GM19025 (cell line): ENCODE measurements around the gene DYSF.

Experiments used
- ATAC-seq: cut with Tn5 transposase; IDR thresholded peaks from one replicate; pipeline ENCODE4 v1.9.1; 2021; ENCODE audit warnings: mild to moderate bottlenecking, low read depth, moderate library complexity; ENCODE audit not compliant: unreplicated experiment

DYSF gene

DNA sequence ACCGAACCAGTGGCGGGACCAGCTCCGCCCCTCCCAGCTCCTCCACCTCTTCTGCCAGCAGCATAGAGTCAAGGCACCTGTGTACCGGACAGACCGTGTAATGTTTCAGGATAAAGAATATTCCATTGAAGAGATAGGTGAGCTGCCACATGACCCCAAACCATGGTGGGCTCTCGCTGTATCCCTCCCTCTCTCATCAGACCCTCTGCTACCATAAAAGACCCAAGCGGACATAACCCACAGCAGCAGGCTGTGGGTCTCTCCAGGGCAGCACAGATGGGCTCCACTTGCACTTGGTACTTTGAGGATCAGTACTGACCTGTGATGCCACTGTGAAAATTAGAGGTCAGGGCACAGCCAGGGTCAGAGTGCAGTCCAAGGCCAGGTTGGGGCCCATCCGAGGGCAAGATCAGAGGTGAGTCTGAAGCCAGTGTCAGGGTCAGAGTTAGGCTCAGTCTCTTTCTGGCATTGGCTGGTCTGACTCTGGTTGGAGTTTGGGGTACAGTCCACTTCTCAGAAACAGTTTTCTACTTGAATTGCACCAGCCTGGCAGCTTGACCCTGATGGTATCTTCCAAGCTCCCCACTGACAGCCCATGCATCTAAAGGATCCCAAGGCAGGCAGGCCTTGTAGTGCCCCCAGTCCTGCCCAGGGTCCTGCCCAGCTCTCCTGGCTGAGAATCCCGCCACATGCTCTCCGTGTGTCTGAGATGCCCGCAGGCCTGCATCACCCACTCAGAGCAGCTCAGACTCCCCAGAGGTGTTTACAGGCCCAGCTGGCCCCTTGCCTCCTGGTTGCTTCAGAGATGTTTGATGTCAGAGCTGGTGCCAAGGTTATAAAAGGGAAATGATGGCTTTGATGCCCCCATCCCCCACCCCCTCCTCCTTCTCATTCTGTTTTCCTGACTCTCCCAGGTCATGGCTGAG is 212.1 kb downstream of the DYSF start:
- no peak for ATAC-seq

DNA sequence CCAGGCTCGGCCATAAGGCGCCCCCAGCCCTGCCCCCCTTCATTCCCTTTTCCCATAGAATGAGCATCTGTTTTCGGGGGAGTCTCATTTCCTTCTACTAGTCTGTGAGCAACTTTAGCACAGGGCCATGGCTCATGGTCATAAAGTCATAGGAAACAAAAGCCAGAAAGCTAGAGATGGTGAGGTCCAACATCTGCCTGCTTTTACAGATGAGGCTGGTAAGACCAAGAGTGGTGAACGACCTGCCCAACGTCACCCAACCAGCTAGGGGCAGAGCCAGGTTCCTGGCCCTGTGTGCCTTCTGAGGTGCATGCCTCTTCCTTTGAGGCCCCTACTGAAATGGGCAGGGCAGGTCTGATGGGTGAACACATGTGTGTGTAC is 212.7 kb downstream of the DYSF start:
- ATAC-seq: no peak

DNA sequence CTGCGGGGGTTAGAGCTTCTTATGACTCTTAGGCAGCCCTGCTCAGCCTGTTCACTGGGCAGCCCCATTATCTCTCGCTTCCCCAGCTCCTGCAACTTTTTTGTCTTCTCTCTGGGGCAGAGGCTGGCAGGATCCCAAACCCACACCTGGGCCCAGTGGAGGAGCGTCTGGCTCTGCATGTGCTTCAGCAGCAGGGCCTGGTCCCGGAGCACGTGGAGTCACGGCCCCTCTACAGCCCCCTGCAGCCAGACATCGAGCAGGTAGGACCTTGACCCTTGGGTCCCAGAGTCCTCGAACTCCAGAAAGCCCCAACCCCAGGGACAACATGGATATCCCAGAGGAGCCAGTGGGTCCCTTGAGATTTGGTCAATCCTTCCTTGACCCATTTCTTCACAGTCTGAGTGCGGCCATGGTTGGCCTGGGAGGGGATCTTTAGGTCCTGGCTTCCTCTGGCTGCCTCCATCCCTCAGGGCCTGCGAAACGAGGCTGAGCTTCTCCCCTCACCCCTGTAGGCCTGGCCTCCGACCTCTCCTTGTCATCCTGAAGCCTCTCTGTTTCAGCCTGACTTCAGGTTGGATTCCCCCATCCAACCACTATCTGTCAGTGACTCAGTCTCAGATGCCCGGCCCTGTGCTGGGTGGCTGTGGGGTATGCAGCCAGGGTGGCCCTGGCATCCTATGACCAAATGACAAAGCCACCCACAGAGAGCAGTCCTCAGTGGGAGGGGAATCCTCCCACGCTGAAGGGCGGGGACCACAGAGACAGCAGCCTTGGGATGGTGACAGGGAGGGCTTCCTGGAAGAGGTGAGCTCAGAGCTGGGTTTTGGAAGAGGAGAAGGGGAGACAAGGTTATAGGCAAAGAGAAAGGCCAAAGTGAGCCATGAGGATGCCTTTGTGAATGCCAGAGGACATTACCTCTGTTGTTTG is 214.2 kb downstream of the DYSF start:
- no peak for ATAC-seq

DNA sequence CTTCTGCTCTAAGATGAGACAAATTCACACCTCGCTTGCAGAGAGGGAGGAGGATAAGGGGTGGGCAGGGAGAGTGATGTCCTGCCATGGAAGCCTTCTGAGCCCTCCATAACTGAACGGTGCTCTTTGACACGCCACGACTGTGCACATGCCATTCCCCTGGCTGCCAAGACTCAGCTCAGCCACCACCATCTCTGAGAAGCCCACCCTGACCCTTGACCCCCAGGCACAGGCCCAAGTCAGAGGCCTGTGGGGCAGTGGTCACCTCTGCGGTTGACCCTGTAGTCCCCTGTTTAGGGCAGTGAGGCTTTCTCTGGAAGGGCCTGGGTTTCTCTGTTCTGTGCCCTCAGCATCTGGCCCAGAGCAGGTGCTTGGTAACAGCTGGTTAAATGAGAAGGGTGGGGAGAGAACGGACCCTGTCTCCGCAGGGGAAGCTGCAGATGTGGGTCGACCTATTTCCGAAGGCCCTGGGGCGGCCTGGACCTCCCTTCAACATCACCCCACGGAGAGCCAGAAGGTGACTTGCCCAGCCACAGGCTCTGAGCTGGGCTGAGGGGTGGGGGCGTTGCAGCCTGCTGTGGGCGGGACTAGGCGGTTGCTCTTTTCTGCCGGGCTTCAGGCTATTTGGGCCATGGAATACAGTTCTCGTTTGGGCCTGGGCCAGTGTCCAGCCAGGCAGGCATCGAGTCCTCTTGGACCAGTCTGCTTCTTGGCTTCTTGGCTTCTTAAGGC is 215.1 kb downstream of the DYSF start:
- ATAC-seq: no peak

DNA sequence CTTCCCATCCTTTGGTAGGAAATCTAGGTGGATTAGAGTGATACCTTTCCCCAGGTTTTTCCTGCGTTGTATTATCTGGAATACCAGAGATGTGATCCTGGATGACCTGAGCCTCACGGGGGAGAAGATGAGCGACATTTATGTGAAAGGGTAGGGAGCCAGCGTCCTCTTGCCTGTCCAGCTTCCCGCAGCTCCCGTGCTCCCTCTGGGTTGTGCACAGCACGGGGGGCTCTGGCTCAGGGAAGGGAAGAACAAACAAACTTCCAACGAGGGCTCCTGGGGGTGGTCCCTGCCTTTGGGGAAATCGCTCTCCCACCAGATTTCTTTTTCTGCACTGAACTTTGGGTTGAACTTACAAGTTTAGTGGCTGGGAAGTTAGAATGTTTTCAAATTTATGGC is 215.7 kb downstream of the DYSF start:
- no peak for ATAC-seq

DNA sequence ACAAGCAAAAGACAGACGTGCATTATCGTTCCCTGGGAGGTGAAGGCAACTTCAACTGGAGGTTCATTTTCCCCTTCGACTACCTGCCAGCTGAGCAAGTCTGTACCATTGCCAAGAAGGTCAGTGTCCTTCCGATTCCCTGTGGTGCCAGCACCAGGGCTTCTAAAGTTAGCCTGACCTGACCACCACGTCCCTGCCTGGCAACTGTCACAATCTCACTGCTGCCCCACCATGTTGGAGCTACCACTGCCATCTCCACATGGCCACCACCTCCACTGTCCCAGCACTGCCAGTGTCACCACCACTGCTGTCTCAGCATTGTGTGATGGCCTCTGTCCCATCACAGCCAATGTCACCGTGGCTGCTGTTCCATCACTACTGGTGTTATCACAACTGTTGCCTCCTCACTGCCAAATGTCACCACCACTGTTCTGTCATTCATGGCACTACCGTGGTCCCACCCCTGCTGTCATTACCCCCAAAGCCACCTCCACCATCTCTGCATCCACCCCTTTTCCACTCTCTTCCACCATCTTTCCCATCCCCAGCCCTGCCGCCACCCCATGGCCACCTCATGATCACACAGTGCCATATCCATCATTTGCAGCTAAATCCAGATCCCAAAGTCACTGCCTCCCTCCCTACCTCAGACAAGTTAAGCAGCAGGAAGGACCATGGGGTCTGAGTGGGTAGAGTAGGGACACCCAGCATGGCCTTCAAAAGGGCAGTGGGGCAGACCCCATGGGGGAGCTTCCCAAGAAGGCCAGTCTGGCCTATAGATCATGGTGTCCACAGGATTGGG is 216.5 kb downstream of the DYSF start:
- no peak for ATAC-seq

DNA sequence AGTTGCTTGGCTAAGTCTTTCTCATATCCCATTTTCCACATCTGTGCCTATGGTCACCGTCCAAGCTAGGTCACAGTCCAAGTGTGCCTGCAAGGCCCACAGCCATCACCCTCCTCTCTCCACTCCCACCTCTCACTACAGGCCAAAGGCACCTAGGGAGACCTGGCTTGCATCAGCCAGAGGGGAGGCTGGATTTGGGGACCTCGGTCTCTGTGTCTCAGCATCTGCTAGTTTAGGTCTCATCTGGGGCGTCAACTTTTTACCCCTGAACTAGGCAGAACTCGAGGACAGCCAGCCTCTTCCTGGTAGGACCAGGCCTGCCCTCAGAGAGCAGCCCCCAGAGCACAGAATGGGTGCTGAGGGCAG is 217.1 kb downstream of the DYSF start:
- ATAC-seq: no peak

DNA sequence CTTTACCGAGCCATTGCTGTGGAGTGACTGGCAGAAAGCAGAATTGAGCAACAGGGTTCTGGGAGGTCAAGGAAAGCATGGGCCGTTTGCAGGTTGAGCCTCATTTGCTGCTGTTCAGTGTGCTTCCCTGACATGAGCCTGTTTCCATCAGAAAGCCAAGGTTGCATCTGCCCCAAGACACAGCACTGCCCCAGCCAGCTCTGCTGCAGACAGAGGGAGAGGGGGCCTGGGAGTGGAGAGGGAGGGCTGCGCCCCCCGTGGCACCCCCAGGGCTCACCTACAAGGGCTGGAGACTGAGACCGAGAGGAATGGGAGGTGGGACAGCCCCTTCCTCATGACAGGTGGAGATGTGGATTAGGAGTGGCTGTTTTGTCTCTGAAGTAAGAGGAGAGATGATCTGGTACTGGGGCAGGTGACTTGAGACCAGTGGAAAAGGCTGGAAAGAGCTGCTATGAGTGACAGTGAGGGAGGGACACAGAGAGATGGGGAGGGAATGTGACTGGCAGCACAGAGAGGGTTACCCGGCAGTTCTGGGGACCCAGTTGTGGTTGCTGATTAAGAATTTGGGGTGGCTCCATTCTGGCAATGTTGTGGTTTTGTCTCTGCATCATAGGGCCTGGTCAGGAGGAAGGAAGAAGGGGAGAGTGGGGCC is 218.0 kb downstream of the DYSF start:
- ATAC-seq: no peak

DNA sequence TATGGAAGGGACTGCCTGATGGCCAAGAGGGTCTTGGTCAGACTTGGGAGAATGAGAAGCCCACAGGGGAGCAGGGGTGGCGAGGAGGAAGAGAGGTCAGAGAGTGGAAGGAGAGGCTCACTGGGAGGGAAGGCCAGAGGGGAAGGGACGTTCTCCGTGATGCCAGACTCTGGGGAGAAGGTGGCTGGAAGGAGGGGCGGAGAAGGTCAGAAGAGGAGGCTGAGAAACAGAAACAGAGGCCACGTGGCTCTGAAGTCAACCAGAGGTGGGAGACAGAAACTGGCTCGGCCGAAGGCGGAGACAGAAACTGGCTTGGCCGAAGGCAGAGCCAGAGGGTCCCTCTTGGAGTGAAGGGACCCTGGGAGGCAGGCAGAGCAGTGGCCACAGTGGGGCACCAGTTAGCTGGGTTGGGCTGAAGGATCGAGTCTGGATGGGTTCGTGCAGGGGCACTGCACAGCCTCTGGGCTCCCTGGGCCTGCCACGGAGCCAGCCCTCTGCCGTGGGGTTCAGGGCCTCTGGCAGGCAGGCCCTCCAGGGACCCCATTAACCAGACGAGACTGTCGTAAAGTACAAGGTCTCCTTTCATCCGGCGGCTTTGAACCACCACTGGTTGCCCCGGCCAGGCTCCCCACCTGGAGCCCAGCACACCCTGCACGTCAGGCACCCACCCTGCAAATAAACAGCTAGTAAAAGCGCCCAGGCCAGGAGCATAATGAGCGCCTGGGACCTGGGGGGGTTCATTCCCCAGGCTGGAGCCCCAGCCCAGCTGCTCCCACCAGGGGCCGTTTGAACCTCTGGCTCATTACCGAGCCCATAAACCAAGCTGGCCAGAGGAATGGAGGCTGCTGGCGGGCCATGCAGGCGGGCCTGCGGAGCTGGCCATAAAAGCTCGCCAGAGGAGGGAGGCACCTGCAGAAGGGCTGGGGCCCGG is 218.8 kb downstream of the DYSF start:
- ATAC-seq: no peak

DNA sequence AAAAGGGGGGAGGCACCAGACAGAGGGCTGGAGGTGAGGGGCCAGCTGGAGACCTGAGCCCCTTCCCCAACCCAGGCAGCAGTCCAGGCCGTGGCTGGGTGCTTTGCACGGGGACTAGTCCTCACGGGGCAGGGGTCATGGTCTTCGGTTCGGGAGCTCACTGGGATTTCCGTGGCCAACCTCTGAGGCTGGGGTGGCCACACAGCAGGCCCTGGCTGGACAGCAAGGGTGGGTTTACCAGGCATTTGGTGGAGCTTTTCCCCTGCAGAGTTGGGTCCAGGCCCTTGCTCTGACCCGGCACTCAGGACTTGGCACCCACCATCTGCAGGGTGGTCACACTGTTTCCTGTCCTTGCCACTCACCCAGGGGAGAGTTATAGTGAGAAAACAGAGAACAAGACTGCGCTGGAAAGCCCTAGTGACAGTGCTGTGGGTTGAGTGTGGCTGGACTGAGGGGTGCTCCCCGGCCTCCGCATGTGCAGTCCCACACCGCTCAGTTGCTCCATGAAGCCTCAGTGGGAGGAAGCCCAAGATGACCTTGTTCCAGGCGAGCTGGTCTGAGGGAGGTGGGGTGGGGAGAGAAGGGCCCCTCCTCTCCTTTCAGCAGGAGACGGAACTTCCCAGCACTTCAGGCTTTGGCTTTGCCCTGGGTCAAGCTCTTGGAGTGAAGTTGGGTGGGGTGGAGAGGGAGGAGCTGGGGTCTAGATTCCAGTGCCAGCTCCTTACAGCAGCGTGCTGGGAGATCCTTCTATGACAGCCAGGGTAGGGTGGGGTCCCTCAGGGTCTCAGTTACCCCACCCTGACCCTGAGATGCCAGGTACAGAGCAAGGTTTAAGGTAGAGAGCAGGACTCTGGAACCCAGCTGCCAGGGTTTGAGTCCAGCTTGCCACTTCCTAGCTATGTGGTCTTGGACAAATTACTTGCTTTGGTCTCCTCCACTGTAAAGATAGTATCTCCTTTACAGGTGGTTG is 219.8 kb downstream of the DYSF start:
- no peak for ATAC-seq

DNA sequence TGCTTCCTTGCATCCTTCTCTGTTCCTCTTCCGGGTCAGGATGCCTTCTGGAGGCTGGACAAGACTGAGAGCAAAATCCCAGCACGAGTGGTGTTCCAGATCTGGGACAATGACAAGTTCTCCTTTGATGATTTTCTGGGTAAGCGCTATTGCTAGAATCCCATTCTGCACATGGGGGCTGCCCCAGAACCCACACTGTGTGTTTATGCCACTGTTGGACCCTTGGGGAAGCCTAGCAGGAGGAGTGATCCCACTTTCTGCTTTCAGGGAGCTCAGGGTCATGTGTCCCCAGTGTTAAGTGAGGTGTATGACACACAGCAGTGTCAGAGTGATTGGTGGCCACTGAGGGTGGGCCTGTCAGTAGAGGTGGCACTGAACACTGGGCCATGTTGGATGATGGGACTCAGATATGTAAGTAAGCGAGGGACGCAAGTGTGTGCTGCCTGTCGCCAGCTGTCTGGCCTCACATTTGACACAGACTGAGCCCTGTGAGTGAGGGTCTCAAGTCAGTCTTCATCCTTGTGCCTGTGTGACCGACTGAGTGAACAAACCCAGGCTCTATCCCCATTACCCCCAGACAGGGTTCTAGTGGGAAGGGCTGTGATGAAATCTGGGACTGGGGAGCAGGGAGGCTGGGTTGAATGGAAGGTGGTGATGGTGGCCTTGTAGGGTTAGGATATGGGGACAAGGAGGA is 220.9 kb downstream of the DYSF start:
- no peak for ATAC-seq

DNA sequence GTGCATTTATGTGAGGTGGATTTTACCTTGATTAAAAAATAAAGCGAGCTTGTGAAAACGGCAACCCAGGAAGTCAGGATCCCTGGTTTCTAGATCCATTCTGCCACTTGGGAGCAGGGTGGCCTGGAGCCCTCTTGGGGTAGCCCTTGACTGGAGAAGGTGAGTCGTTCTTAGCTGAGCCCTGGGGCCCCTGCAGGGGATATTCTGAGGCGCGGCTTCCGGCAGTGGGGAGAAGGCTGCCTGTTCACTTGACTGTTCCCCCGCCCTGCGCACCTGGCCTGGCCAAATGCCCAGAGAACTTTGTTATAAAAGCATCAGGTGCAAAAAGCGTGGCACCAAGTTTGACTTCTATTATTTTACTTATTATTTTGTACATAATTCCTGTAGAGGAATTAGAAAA is 221.9 kb downstream of the DYSF start:
- no peak for ATAC-seq

DNA sequence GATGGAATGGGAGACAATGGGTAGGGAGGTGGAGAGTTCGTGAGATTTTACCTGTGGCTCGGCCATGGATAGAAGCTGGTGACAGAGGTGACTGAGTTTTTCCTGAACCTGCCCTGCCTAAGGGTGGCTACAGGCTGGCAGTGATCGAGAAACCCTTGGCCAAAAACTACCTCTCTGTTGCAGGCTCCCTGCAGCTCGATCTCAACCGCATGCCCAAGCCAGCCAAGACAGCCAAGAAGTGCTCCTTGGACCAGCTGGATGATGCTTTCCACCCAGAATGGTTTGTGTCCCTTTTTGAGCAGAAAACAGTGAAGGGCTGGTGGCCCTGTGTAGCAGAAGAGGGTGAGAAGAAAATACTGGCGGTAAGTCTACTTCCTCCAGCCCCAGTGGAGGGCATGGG is 225.5 kb downstream of the DYSF start:
- no peak for ATAC-seq

DNA sequence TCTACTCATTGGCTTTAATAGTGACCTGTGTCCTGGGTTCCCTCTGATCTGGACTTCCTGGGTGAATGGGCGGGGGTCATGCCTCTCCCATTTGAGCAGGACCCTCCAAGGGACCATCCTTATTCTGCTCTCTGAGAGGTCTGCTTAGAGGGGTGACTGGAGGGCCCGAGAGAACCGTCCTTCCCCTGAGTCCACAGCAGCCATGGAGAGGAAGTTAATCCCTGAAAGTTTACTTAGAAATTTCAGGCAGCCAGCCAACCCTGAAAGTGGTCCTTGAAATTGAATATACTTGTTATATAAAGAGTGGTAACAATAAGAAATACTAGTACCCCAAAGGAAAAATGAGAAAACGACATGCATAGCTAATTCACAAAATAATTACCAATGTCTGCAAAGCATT is 226.1 kb downstream of the DYSF start:
- ATAC-seq: no peak

DNA sequence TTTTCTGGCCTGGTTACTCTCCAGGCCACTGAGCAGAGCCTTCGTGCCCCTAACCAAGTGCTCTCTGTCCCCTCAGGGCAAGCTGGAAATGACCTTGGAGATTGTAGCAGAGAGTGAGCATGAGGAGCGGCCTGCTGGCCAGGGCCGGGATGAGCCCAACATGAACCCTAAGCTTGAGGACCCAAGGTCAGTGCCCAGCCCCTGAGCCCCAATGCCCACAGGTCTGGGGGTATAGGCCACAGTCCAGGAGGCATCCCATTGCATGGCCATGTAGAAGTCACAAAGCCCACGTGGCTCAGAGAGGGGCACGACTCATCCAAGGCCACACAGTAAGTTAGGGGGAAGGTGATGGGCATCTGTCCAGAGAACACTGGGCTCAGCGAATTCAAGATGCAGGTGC is 227.6 kb downstream of the DYSF start:
- no peak for ATAC-seq

DNA sequence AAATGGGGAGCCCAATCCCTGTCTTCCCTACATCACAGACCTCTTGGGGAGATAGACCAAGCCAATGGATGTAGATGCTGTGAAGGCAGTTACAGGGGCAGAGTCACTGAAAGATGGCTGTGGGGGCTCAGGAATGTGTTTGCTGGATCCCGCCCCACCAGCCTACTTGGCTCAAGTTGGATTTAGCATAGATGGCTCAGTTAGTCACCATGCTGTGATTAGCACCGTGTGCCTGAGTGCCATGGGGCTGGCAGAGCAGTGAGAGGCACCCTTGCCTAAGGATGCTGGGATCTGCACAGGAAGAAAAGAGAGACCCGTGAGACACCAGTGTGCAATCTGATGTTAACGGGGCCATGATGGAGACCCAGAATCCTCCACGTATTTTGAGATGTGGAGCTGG is 228.3 kb downstream of the DYSF start:
- no peak for ATAC-seq

DNA sequence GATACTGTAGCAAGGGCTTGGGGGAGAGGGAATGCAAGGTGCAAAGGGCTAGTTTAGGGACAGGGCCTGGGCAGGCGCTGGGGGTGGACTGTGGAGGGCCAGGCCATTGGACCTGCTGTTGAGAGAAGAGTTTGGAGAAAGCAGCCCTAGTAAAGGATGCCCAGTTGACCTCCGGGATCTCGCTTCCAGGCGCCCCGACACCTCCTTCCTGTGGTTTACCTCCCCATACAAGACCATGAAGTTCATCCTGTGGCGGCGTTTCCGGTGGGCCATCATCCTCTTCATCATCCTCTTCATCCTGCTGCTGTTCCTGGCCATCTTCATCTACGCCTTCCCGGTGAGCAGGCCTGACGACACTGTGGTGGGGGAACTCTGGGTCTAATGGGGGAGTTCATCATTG is 229.0 kb downstream of the DYSF start:
- ATAC-seq: no peak
